ENCODE results near the gene SPNS1.
A peak's percentile ranks its signal among the peaks of the same experiment; 100 is the strongest.

DNA sequence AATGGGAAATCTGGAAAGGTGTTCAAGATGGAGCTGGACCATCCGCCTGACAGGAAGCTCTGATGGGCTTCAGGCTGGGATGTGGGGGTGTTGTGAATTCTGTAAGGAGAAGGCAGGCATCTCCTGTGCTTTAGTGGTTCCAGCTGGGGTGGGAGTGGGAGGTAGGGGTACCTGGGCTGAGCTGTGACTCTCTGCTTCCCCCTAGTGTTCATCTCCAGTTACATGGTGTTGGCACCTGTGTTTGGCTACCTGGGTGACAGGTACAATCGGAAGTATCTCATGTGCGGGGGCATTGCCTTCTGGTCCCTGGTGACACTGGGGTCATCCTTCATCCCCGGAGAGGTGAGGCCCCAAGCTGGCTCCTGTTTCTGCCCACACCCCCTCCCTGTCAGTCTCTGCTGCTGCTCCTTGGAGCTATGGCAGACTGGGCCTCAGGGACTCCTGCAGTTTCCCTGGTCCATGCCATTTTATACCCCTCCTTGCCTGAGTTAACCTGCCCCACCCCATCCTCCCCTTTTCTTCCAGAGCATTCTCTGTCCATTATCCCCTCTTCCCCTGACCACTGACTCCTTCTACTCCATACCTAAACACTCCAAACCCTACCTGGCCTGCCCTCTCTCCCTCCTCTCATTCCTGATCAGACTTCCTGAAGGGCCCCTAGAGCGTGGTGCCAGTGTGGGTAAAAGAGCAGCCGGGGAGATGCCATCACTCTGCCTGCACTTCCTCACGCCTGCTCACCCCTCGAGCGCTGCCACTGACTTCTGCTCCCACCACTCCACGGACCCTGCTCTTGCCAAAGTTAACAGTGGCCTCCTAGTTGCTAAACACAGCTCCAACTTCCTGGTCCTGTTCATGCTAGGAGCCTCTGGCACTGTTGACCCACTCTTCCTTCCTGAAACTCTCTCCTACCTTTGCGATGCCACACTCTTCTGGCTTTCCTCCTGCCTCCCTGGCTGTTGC is 3.4 kb downstream of the SPNS1 start:
- TF ChIP-seq, protein P1, sequence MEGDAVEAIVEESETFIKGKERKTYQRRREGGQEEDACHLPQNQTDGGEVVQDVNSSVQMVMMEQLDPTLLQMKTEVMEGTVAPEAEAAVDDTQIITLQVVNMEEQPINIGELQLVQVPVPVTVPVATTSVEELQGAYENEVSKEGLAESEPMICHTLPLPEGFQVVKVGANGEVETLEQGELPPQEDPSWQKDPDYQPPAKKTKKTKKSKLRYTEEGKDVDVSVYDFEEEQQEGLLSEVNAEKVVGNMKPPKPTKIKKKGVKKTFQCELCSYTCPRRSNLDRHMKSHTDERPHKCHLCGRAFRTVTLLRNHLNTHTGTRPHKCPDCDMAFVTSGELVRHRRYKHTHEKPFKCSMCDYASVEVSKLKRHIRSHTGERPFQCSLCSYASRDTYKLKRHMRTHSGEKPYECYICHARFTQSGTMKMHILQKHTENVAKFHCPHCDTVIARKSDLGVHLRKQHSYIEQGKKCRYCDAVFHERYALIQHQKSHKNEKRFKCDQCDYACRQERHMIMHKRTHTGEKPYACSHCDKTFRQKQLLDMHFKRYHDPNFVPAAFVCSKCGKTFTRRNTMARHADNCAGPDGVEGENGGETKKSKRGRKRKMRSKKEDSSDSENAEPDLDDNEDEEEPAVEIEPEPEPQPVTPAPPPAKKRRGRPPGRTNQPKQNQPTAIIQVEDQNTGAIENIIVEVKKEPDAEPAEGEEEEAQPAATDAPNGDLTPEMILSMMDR (conservative IDR thresholded peaks at IDR 0.05) = peak; percentile 80
- no peak for TF ChIP-seq EZH2 (IDR thresholded peaks at IDR 0.05; ENCODE audit: low read depth)

Data from PC-9 (cell line).